ENCODE results near the gene ITSN2.
"Not testable (repeated sequence)": the region's sequence is repeated elsewhere in the genome, so short reads cannot be mapped to it uniquely, and the experiment has no call there.

Gene ITSN2

GRCh38 chr2:24210106-24210455 lies 150.3 kb downstream of the ITSN2 start:
- DNase-seq: no peak

- DNase-seq: no peak
Measured at GRCh38 chr2:24209389-24210105, 150.8 kb downstream of the ITSN2 start.

- no peak for DNase-seq
Measured at GRCh38 chr2:24208490-24208889, 151.8 kb downstream of the ITSN2 start.

GRCh38 chr2:24207359-24207758 lies 153.0 kb downstream of the ITSN2 start:
- no peak for DNase-seq

- no peak for DNase-seq
Measured at GRCh38 chr2:24206714-24207113, 153.6 kb downstream of the ITSN2 start.

GRCh38 chr2:24206242-24206641 lies 154.1 kb downstream of the ITSN2 start:
- DNase-seq: no peak

- no peak for DNase-seq
Measured at GRCh38 chr2:24205131-24205530, 155.2 kb downstream of the ITSN2 start.

GRCh38 chr2:24204505-24204904 lies 155.8 kb downstream of the ITSN2 start:
- no peak for DNase-seq

GRCh38 chr2:24203787-24204150 lies 156.6 kb downstream of the ITSN2 start:
- no peak for DNase-seq

GRCh38 chr2:24203029-24203786 lies 157.1 kb downstream of the ITSN2 start:
- DNase-seq: no peak

- DNase-seq: no peak
Measured at GRCh38 chr2:24200799-24201198, 159.5 kb downstream of the ITSN2 start.

GRCh38 chr2:24199968-24200590 lies 160.3 kb downstream of the ITSN2 start:
- DNase-seq: no peak

GRCh38 chr2:24197213-24197612 lies 163.1 kb downstream of the ITSN2 start:
- not testable (repeated sequence) for DNase-seq

- no peak for DNase-seq
Measured at GRCh38 chr2:24191848-24192247, 168.5 kb downstream of the ITSN2 start.

- DNase-seq: no peak
Measured at GRCh38 chr2:24191156-24191555, 169.2 kb downstream of the ITSN2 start.

- no peak for DNase-seq
Measured at GRCh38 chr2:24190503-24190902, 169.8 kb downstream of the ITSN2 start.

GRCh38 chr2:24189551-24189950 lies 170.8 kb downstream of the ITSN2 start:
- DNase-seq: no peak

GRCh38 chr2:24183366-24184069 lies 176.8 kb downstream of the ITSN2 start:
- DNase-seq: no peak

GRCh38 chr2:24182507-24182906 lies 177.8 kb downstream of the ITSN2 start:
- no peak for DNase-seq

- DNase-seq: no peak
Measured at GRCh38 chr2:24181849-24182248, 178.5 kb downstream of the ITSN2 start.

- DNase-seq: no peak
Measured at GRCh38 chr2:24179683-24180082, 180.7 kb downstream of the ITSN2 start.

GRCh38 chr2:24176326-24176725 lies 184.0 kb downstream of the ITSN2 start:
- DNase-seq: no peak

- no peak for DNase-seq
Measured at GRCh38 chr2:24175631-24176187, 184.6 kb downstream of the ITSN2 start.
